Activated CD8-positive, alpha-beta T cell treated with anti-CD3 and anti-CD28 coated beads, Interleukin-2, amount 10 ng/mL, durations not matched to agents 7 days and 5 days (primary cell): ENCODE measurements around the gene LRFN2. TPM values are rescaled to one million over a fixed set of nuclear protein-coding genes. Genes with fewer than 3 reads are reported as not detected.

Experiments used
- ATAC-seq: fragments of 150-1000 bp; cut with Tn5 transposase; one replicate; pipeline ENCODE4 v1.10.0; 2021; ENCODE audit warnings: moderate library complexity
- CTCF ChIA-PET: fragments of 350-600 bp; sonication (Branson Sonifier 250); formaldehyde crosslinking; loops from one replicate; lab custom pipeline; 2021; ENCODE audit warnings: antibody characterized with exemption; lab: Charles Lee
- POLR2A ChIA-PET: fragments of 350-600 bp; sonication (Branson Sonifier 250); formaldehyde crosslinking; loops from one replicate; lab custom pipeline; 2021; ENCODE audit warnings: antibody characterized with exemption; lab: Charles Lee
- DNase-seq: peaks from one replicate; pipeline ENCODE4 v3.0.0-alpha.2; 2020
- H3K27ac Mint-ChIP-seq: one replicate; pipeline ENCODE4 v1.8.0; 2021; ENCODE audit warnings: mild to moderate bottlenecking, mixed read lengths
- H3K27me3 Mint-ChIP-seq: one replicate; pipeline ENCODE4 v1.8.0; 2021; ENCODE audit warnings: low read depth, mixed read lengths
- H3K36me3 Mint-ChIP-seq: one replicate; pipeline ENCODE4 v1.8.0; 2021; ENCODE audit warnings: low read depth, mixed read lengths
- H3K4me1 Mint-ChIP-seq: one replicate; pipeline ENCODE4 v1.8.0; 2021; ENCODE audit warnings: low read depth, mixed read lengths
- H3K4me3 Mint-ChIP-seq: one replicate; pipeline ENCODE4 v1.8.0; 2021; ENCODE audit warnings: mild to moderate bottlenecking, mixed read lengths
- H3K9me3 Mint-ChIP-seq: one replicate; pipeline ENCODE4 v1.8.0; 2022; ENCODE audit warnings: mixed read lengths; ENCODE audit not compliant: insufficient read depth
- total RNA-seq, 2 experiments: library from RNA; stranded (reverse); gene quantifications; one replicate each; pipeline ENCODE4 v1.2.3, GENCODE V29; 2021

Gene LRFN2
- total RNA-seq, 2 experiments from 2014 or later = not detected

DNA sequence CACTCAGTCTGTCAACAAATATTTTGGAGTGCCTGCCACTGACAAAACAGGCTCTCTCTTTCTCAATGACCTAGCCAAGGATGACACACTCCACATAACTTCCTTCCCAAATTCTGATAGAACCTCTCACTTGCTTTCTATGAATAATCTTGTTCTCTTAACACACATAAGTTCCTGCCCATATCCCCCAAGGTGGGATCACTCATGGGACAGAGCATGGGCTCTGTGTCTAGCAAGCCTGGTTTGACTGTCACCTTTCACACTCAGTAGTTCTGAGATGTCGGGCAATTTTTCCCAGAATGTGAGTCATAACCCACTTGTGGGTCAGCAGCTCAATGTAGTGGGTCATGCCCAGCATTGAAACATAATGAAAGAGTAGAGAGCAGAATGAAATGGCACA lies 78.1 kb downstream of the LRFN2 start:
- no peak overlapping the region for H3K4me3 Mint-ChIP-seq
- H3K36me3 Mint-ChIP-seq = no peaks in the 10 kb centered on the region
- H3K27ac Mint-ChIP-seq = no peak overlapping the region
- H3K4me1 Mint-ChIP-seq = peaks cover 18% of the 10 kb centered on the region
- DNase-seq (no peak), ATAC-seq (no peak)
- POLR2A ChIA-PET = no interaction called here
- CTCF ChIA-PET = no interaction called here
- peaks cover 9% of the 10 kb centered on the region for H3K27me3 Mint-ChIP-seq
- no peaks in the 10 kb centered on the region for H3K9me3 Mint-ChIP-seq

- DNase-seq (no peak), ATAC-seq (no peak)
- no peak overlapping the region for H3K4me3 Mint-ChIP-seq
- peaks cover 18% of the 10 kb centered on the region for H3K4me1 Mint-ChIP-seq
- H3K27ac Mint-ChIP-seq = no peak overlapping the region
- H3K27me3 Mint-ChIP-seq = peaks cover 6% of the 10 kb centered on the region
- no peaks in the 10 kb centered on the region for H3K36me3 Mint-ChIP-seq
- CTCF ChIA-PET = no interaction called here
- H3K9me3 Mint-ChIP-seq = no peaks in the 10 kb centered on the region
- POLR2A ChIA-PET = no interaction called here
These were observed 80.2 kb downstream of the LRFN2 start for GRCh38 chr6:40506954-40507353.

GRCh38 chr6:40505191-40505810 lies 81.9 kb downstream of the LRFN2 start:
- ATAC-seq = no peak
- H3K4me1 Mint-ChIP-seq = peaks cover 13% of the 10 kb centered on the region
- ChIA-PET POLR2A (no interaction called here), CTCF (interaction anchor here (1.5 kb wide), 1 partner anchor 407 kb away, joined by 3 read pairs; no protein-coding TSS in a partner anchor)
- peaks cover 3% of the 10 kb centered on the region for H3K27me3 Mint-ChIP-seq
- no peak overlapping the region for H3K27ac Mint-ChIP-seq
- no peak for DNase-seq
- no peak overlapping the region for H3K4me3 Mint-ChIP-seq
- H3K36me3 Mint-ChIP-seq = no peaks in the 10 kb centered on the region
- no peaks in the 10 kb centered on the region for H3K9me3 Mint-ChIP-seq

DNA sequence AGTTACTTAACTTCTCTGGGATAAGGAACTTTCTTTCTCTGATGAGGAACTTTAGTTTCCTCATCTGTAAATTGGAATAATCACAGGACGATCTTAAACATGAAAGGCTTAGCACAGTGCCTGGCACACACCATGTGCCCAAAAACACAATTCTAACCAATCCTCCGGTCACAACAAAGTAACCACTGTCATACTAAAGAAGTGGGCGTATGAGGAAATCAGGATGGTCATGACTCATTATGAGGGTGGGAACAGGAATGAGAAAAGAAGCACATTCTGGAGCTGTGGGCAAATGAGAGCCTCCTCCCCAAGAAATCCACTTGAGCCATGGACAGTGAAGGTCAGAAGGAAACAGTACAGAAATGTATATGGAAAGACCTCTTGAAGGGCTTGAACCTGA lies 82.9 kb downstream of the LRFN2 start:
- POLR2A ChIA-PET = no interaction called here
- H3K4me1 Mint-ChIP-seq = peaks cover 7% of the 10 kb centered on the region
- no peaks in the 10 kb centered on the region for H3K9me3 Mint-ChIP-seq
- DNase-seq = no peak
- CTCF ChIA-PET = interaction anchor here (1.5 kb wide), 1 partner anchor 408 kb away, joined by 3 read pairs; no protein-coding TSS in a partner anchor
- no peak overlapping the region for H3K4me3 Mint-ChIP-seq
- H3K27ac Mint-ChIP-seq = no peak overlapping the region
- H3K36me3 Mint-ChIP-seq = no peaks in the 10 kb centered on the region
- peaks cover 3% of the 10 kb centered on the region for H3K27me3 Mint-ChIP-seq
- ATAC-seq = no peak

DNA sequence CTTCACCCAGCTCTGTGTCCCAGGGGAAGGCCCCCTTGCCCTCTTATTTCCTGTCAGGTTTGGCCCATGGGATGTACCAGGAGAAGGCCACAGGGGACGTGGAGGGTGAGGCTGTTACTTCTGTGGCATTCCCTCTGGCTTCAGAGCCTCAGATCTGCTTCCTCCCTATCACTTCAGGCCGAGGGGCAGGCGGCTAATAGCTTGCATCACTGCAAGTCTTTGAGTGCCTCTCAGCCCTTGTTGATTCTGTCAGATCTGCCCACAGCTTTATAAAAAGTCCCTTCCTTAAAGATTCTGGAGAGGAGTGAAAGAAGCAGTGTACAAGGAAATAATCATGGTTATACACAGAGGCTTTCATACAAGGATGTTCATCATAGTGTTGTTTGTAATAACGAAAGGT lies 86.9 kb downstream of the LRFN2 start:
- Mint-ChIP-seq H3K36me3 (no peaks in the 10 kb centered on the region), H3K27me3 (peaks cover 5% of the 10 kb centered on the region), H3K4me3 (no peak overlapping the region), H3K27ac (no peak overlapping the region), H3K9me3 (no peaks in the 10 kb centered on the region), H3K4me1 (no peaks in the 10 kb centered on the region)
- no peak for ATAC-seq
- ChIA-PET CTCF (no interaction called here), POLR2A (no interaction called here)
- DNase-seq = no peak

DNA sequence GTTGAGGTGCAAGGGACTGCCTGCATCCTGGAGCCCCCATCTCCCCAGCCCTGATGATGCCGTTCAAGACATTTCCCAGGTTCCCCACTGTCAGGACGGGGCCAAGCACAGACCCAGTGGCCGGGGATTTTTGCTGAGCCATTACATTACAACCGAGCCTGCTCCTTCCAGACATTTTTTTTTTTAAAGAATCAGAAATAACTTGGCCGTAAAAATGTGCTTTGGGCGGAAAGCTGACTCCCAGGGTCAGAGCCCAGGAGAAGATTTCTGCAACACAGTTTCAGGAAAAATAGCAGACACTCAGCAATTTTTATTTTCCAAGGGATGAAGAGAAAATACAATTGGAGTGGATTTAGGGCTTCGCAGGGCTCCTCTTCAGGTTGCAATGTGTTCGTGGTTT lies 87.9 kb downstream of the LRFN2 start:
- H3K27ac Mint-ChIP-seq = no peak overlapping the region
- H3K4me3 Mint-ChIP-seq = no peak overlapping the region
- H3K4me1 Mint-ChIP-seq = no peaks in the 10 kb centered on the region
- POLR2A ChIA-PET = no interaction called here
- no peak for DNase-seq
- H3K36me3 Mint-ChIP-seq = no peaks in the 10 kb centered on the region
- CTCF ChIA-PET = no interaction called here
- H3K27me3 Mint-ChIP-seq = peaks cover 5% of the 10 kb centered on the region
- no peaks in the 10 kb centered on the region for H3K9me3 Mint-ChIP-seq
- no peak for ATAC-seq

DNA sequence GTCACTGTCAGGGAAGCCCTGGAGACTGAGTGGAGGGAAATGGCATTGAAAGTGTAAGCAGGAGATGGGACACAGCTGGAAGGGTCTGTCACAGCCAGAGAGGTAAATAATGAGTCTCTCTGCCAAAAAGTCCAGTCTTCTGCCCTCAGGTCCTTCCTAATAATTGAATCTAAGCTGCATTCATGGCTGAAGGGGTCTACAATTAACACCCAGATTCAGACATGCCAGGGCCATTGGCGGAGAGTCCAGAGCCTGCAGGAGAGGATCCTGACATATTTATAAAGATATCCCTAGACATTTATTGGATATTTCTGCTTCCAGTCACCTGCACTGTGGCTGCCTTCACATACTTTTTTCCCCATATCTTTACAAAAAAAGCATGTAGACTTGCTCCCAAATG lies 89.0 kb downstream of the LRFN2 start:
- H3K4me3 Mint-ChIP-seq = no peak overlapping the region
- peaks cover 5% of the 10 kb centered on the region for H3K27me3 Mint-ChIP-seq
- ATAC-seq (no peak), DNase-seq (no peak)
- POLR2A ChIA-PET = interaction anchor here (0.6 kb wide), 1 partner anchor 735 kb away, joined by 4 read pairs; no protein-coding TSS in a partner anchor
- no peaks in the 10 kb centered on the region for H3K9me3 Mint-ChIP-seq
- H3K36me3 Mint-ChIP-seq = no peaks in the 10 kb centered on the region
- CTCF ChIA-PET = no interaction called here
- H3K27ac Mint-ChIP-seq = no peak overlapping the region
- H3K4me1 Mint-ChIP-seq = no peaks in the 10 kb centered on the region

- Mint-ChIP-seq H3K4me1 (no peaks in the 10 kb centered on the region), H3K9me3 (no peaks in the 10 kb centered on the region), H3K36me3 (no peaks in the 10 kb centered on the region), H3K4me3 (no peak overlapping the region), H3K27me3 (peaks cover 2% of the 10 kb centered on the region), H3K27ac (no peak overlapping the region)
- ATAC-seq (no peak), DNase-seq (no peak)
- CTCF ChIA-PET = no interaction called here
- POLR2A ChIA-PET = no interaction called here
These were observed 95.0 kb downstream of the LRFN2 start for GRCh38 chr6:40492187-40492586.

- POLR2A ChIA-PET = no interaction called here
- CTCF ChIA-PET = no interaction called here
- DNase-seq = no peak
- Mint-ChIP-seq H3K27me3 (peaks cover 13% of the 10 kb centered on the region), H3K27ac (no peak overlapping the region), H3K9me3 (no peaks in the 10 kb centered on the region), H3K36me3 (no peaks in the 10 kb centered on the region), H3K4me1 (no peaks in the 10 kb centered on the region), H3K4me3 (no peak overlapping the region)
- ATAC-seq = no peak
These were observed 96.7 kb downstream of the LRFN2 start for GRCh38 chr6:40490508-40490907.

- H3K4me1 Mint-ChIP-seq = no peaks in the 10 kb centered on the region
- no peak overlapping the region for H3K27ac Mint-ChIP-seq
- ChIA-PET POLR2A (no interaction called here), CTCF (interaction anchor here (0.8 kb wide), 1 partner anchor 423 kb away, joined by 3 read pairs; no protein-coding TSS in a partner anchor)
- ATAC-seq (no peak), DNase-seq (no peak)
- H3K9me3 Mint-ChIP-seq = no peaks in the 10 kb centered on the region
- H3K36me3 Mint-ChIP-seq = no peaks in the 10 kb centered on the region
- H3K27me3 Mint-ChIP-seq = peaks cover 13% of the 10 kb centered on the region
- H3K4me3 Mint-ChIP-seq = no peak overlapping the region
These were observed 97.4 kb downstream of the LRFN2 start for GRCh38 chr6:40489798-40490197.

- H3K27me3 Mint-ChIP-seq = peaks cover 13% of the 10 kb centered on the region
- ChIA-PET POLR2A (no interaction called here), CTCF (no interaction called here)
- H3K9me3 Mint-ChIP-seq = no peaks in the 10 kb centered on the region
- H3K36me3 Mint-ChIP-seq = no peaks in the 10 kb centered on the region
- DNase-seq (no peak), ATAC-seq (no peak)
- no peak overlapping the region for H3K27ac Mint-ChIP-seq
- no peak overlapping the region for H3K4me3 Mint-ChIP-seq
- no peaks in the 10 kb centered on the region for H3K4me1 Mint-ChIP-seq
These were observed 100.6 kb downstream of the LRFN2 start for GRCh38 chr6:40486576-40486975.

GRCh38 chr6:40485795-40486194 lies 101.4 kb downstream of the LRFN2 start:
- Mint-ChIP-seq H3K4me1 (no peaks in the 10 kb centered on the region), H3K27me3 (peaks cover 13% of the 10 kb centered on the region), H3K27ac (no peak overlapping the region), H3K9me3 (no peaks in the 10 kb centered on the region), H3K4me3 (no peak overlapping the region), H3K36me3 (no peaks in the 10 kb centered on the region)
- ChIA-PET CTCF (no interaction called here), POLR2A (no interaction called here)
- ATAC-seq (no peak), DNase-seq (no peak)

DNA sequence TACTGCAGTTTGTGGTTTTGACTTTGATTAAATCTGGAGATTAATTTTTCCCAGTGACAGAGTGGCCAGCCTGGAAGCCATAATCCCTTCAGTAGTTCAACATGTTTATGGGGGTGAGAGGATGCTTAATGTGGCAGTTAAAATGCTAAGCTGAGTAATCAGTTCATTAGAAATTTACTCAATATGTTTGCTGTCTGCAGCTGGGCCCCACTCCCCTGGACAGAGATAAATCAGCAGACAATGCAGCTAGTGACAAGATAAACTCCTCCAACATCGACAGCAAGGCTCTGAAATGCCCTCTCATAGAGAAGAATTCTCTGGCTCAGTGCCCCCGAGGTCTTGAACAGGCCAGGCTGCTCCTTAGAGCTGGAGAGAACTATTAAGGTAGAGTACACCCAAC lies 101.9 kb downstream of the LRFN2 start:
- Mint-ChIP-seq H3K36me3 (no peaks in the 10 kb centered on the region), H3K4me1 (no peaks in the 10 kb centered on the region), H3K4me3 (no peak overlapping the region), H3K27ac (no peak overlapping the region), H3K27me3 (peaks cover 13% of the 10 kb centered on the region), H3K9me3 (no peaks in the 10 kb centered on the region)
- DNase-seq = no peak
- POLR2A ChIA-PET = no interaction called here
- ATAC-seq = no peak
- CTCF ChIA-PET = no interaction called here
